NCI-H460 (cell line): Measurements from ENCODE around the gene SYT3. TPM values are rescaled to one million over a fixed set of nuclear protein-coding genes. Genes with fewer than 3 reads are reported as not detected.

Experiments
- DNase-seq: peaks from one replicate; pipeline ENCODE4 v3.0.0-alpha.2; 2016; ENCODE audit warnings: low read depth; ENCODE audit errors: extremely low read depth
- polyA plus RNA-seq: library from polyadenylated mRNA; depleted of rRNA; stranded (reverse); fragments of >200 nt; gene quantifications from 2 replicates; pipeline ENCODE4 v1.2.3, GENCODE V29; 2014; cell fraction: nucleus; rRNA removed
- total RNA-seq: library from RNA; depleted of rRNA; stranded (reverse); fragments of >200 nt; shearing (Covaris generic); gene quantifications from 2 replicates; pipeline ENCODE4 v1.2.3, GENCODE V29; 2014; rRNA removed

The SYT3 gene, protein sequence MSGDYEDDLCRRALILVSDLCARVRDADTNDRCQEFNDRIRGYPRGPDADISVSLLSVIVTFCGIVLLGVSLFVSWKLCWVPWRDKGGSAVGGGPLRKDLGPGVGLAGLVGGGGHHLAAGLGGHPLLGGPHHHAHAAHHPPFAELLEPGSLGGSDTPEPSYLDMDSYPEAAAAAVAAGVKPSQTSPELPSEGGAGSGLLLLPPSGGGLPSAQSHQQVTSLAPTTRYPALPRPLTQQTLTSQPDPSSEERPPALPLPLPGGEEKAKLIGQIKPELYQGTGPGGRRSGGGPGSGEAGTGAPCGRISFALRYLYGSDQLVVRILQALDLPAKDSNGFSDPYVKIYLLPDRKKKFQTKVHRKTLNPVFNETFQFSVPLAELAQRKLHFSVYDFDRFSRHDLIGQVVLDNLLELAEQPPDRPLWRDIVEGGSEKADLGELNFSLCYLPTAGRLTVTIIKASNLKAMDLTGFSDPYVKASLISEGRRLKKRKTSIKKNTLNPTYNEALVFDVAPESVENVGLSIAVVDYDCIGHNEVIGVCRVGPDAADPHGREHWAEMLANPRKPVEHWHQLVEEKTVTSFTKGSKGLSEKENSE
- 0.20 and 0.49 TPM in 2 replicates for total RNA-seq
- polyA plus RNA-seq = not detected in 2 replicates

DNA sequence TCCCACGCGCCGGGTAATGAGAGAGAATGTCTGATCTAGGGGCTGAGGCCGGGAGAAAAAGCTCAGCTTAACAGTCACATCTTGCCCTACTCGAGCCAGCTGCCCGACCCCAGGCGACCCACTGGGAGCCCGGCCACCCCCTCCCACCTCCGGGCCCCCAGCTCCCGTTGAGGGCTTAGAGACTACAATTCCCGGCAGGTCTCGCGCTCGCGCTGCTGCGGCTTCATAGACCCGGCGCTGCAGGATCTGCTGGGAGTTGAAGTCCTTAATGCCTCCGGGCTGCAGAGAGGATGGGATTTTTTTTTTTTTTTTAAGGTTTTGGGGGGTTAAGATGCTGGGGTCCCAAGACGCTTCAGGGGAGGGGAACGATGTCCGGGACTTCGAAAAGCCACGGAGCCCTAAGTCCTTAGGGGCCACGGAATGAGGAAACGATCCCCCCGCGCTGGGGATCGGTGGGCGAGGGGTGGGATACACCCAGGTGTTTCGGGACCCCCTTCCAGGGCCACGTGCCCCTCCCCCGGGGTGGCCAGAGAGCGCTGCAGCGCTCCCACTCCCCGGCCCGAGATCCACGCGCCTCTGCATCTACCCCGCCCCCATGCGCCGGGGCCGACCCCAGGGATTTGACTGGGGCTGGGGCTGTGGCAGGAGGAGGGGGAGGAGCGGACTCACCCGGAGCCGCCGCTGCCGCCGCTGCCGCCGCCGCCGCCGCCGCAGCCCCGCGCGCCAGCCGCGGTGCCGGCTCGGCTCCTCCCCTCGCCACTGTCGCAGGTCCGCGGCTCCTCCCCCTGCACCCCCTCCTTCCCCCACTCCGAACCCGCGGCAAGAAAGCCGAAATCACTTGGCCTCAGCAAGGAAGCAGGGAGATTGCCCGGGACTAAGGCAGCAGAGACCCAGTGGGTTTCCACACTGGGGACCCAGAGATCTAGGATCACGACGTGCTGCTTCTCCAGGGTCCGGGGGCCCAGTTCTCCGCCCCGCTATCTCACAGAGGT is at the start of gene SYT3:
Gene SYT3 (minus strand): TSS at position 761 of the 992 bp plus-strand sequence. CDS start 2,470 bp downstream, outside the sequence.
- no peak for DNase-seq

DNA sequence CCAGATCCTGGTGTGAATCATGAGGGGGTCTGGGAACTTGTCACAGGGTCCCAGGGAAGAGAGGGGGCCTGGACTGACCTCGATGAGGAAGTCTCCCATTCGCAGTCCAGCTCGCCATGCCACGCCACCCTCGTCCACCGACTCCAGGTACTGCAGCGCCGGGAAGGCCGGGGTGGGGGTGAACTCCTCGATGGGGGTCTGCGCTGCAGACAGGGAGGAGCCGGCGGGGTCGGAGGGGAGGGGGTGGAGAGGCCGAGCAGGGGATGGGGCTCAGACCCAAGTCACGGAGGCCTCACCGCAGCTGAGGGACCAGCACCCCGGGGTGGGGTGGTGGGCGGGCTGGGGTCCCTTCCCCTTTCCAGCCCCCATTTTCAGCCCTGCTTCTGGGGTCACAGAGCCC is 49.1 kb upstream of the SYT3 start:
- DNase-seq = no peak

DNA sequence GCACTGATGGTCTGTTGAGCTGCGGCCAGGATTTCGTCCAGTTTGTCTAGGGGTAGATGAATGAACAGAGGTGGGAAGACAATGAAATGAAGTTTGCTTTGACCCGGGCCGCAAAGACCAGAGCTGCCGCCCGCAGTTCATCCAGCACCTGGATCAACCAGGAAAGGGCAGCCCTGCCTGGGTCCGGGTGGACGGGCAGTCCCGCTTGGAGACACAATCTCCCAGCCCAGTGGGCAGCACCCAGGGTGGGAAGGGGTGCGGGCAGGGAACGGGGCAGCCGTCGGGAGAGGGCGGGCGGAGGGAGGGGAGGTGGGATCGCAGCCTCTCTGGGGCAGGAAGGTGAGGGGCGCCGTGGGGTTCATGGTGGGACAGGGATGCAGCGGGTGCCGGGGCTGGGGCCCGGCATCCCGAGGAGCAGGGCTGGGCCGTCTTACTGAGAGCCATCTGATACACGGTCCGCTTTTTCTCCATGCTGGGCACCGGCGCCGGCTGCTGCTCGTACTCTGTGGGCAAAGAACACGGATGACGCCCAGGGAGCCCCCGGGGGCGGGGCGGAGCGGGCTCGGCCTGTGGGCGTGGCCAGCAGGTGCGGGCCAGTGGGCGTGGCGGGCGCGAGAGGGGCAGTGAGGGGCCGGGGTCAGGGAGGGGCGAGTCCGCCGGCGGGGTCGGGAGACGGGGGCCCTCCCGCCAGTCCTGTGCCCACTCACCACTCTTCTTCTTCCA is 46.8 kb upstream of the SYT3 start:
- DNase-seq = no peak

DNA sequence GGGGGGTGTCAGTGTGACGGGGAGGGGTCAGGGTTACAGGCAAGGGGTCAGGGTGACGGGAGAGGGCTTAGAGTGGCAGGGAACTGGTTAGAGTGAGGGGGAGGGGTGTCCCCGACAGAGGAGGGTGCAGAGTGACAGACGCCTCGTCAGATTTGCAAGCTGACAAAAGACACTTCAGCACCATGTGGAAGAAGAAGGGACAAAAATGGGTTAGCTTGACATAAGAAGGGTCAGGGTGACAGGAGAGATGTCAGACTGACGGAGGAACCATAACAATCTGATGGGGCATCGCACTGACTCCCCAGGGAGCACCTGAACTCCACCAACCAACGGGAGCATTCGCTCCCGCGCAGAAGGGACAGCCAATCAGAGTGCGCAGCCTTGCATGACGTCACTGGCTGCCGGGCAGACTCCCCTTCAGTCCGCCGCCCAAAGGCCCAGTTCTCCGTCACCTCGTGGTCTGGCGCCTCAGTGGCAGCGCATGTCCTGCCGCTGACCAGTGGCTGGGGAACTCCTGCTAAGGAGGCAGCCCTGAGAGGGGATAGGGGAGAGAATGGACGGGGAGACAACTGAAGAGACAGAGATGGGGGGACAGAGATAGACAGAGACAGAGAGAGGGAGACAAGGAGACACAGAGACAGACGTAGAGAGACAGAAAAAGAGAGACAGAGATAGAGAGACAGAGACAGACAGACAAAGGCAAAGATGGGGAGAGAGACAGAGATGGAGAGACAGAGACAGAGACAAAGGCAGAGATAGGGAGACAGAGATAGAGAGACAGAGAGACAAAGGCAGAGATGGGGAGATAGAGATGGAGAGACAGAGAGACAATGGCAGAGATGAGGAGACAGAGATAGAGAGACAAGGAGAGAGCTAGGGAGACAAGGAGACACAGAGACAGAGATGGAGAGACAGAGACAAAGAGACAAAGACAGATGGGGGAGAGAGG is 39.8 kb upstream of the SYT3 start:
- DNase-seq = peak; percentile 77

GRCh38 chr19:50678323-50678722 is 38.6 kb upstream of the SYT3 start:
- DNase-seq = no peak

DNA sequence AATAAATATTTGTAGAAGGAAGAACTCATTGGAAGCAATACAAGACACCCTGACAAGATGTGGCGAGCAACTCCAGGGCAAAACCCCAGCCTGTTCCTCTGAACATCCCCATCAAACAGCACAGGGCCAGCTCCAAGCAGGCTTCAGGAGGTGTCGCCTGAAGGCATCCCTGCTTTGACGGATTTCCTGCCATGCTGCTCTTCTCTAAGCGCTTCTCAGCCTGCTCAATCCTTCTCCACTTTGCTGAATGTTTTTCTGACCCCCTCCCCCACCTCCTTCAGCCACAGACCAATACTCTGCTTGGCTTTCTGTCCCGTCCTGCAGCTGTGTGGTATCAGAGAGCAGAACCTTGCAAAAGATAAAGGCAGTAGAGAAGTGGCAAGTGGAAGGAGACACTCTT is 38.0 kb upstream of the SYT3 start:
- DNase-seq = no peak

GRCh38 chr19:50676625-50677197 is 37.0 kb upstream of the SYT3 start:
- DNase-seq = no peak

DNA sequence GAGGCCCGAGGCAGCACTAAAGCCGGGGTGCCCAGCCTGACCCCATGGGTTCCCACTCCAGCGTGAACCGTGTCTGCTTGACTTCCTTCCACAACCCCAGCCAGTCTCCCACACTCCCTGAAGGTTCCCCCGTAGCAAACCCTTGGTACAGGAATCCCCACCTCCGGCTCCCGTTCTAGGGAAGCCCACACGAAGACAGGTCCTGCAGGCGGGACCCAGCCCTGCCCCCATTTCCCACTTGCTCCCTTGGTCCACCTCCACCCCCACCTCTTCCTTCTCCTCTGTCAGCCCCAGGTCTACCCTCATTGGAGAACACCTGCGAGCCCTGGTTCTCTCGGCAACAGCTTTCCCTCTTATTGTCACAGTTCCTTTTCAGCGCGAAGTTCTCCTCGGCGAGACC is 33.4 kb upstream of the SYT3 start:
- no peak for DNase-seq

DNA sequence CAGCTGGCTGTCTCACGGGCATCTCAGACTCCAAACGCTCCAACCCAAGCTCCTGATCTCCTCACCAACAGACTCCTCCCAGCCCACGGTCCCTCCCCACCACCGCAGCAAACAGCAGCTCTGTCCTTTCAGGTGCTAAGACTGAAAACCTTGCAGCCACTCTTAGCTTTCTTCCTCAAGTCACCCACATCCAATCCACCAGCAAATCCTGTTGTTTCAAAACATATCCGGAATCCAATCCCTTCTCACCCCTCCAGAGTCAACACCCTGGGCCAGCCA is 30.4 kb upstream of the SYT3 start:
- DNase-seq = no peak

- DNase-seq = peak; percentile 30
Measured at GRCh38 chr19:50669302-50670101, 29.8 kb upstream of the SYT3 start.

DNA sequence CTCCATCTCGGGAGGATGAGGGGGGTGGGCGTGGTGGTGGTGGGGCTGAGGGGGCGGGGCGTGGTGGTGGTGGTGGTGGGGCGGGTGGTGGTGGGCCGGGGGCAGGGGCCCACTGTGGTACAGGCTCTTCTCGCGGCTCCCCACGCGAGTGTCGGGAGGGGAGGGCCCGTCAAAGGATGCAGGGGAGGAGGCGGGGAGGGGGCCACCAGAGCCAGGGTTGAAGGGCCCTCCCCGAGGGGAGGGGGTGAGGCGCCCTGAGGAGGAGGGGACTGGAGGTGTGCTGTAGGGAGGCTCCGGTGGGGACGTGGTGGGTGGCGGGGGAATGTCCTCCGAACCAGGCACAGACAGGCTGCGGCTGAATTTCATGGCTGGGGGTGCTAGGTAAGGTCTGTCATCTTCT is 29.2 kb upstream of the SYT3 start:
- DNase-seq = no peak

DNA sequence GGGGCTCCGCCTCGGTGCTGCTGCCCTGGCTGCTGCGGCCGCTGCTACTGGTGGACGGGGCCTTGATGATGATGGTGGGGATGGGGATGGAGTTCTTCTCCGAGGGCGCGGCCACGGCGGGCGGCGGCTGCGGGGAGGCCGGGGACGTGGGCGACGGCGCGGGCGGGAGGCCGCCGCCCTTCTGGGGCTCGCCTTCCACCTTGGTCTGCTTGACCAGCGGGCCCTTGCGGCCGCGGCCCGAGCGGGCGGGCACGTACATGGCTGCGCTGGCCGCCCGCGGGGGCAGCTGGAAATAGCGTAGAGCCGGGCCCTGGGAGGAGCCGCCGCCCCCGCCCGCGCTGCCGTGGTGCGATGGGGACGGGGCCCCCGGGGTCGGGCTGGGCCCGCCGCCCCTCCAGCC is 28.7 kb upstream of the SYT3 start:
- no peak for DNase-seq

GRCh38 chr19:50667759-50668231 is 28.1 kb upstream of the SYT3 start:
- DNase-seq = no peak

DNA sequence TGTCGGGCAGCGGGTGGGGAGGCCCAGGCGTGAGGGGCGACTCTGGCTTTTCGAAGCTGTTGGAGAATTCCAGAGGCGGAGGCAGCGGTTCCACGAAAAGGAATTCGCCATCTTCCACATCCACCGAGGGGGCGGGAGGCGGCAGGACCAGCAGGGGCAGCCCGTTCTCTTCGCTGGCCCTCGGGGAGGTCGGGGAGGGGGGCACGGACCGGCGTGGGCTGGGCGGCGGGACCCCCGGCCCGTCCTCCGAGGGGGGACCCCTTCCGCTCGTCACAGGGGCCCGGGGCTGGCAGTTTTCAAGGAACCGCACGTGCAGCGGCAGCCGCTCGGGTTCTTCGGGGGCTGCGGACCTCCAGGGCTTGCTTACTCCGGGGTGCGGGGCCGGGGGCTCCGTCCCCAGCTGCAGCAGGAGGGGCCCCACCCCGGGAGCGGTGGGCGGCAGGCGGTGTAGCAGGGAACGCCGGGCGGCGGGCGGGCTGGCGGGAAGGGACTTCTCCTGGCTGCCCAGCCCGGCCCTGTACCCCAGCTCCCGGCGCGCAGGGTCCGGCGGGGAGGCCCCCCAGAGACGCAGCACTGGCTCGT is 27.6 kb upstream of the SYT3 start:
- no peak for DNase-seq

DNA sequence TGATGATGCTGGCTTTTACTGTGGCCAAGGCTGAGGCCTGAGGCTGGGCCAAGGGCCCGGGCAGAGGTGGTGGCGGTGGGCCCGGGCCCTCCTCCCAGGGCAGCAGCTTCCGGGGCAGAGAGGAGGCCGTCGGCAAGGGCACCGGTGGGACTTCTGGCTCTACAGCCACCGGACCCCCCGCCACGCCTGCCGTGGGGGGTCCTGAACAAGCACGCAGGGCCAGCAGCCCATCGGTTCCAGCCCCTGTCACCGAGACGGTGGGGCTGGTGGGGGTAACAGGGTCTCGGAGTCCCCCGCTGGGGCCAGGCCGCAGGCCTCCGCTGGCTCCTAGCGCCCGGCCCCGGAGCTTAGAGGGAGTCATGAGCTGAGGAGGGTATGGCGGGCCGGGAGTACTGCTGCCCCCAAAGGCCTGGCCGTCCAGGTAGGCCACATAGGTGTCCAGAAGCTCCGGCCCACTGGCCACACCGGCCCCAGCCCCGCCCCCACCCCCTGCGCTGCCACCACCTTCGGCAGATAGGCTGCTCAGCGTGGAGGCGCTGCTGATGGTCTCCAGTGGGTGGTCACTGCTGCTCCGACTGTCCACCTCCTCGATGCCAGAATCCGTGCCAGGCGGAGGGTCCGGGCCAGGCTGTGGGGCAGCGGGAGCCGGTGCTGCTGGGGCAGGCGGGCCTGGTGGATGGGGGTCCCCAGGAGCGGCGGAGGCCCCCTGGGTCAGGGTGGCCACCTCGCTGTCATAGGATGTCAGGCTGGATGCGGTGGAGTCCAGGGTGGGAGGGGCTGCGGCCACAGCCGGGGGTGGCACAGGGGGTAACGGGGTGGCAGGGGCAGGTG is 26.9 kb upstream of the SYT3 start:
- DNase-seq = no peak

GRCh38 chr19:50664204-50664603 is 24.5 kb upstream of the SYT3 start:
- DNase-seq = no peak

DNA sequence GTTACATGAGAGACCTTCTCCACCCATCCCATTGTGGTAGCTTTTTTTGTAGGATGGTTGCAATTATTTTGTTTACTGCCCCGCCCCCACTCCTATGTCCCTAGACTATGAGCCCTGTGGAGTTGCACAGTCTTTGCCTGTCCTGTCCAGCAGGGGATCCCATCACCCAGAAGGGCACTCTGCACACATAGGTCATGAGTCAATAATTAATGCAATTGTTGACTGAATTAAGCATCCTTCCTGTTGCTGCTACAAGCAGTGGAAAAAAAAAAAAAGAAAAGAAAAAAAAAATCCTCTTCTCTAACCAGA is 23.8 kb upstream of the SYT3 start:
- DNase-seq = no peak
